HTERT RPE-1 (cell line): ENCODE results near the gene KRTAP1-1.
"Not testable (repeated sequence)": the region's sequence is repeated elsewhere in the genome, so short reads cannot be mapped to it uniquely, and the experiment has no call there.

ENCODE experiments used
- in situ Hi-C: fragments of 300-500 bp; cut with MboI; formaldehyde crosslinking; loops from 4 replicates; pipeline ENCODE4 v1.14.3; 2020; ENCODE audit warnings: low sequenced_read_pairs

The KRTAP1-1 gene

GRCh38 chr17:41057547-41057946 is 16.3 kb upstream of the KRTAP1-1 start:
- in situ Hi-C loops, result no loop called here

GRCh38 chr17:41055130-41055529 is 13.9 kb upstream of the KRTAP1-1 start, which contains the start of gene KRTAP2-2:
Gene KRTAP2-2 (minus strand): TSS chr17:41055230. CDS start chr17:41055211, 19 bp downstream.
- in situ Hi-C loops, result not testable (repeated sequence)

- in situ Hi-C loops, result not testable (repeated sequence)
These were observed 13.3 kb upstream of the KRTAP1-1 start for GRCh38 chr17:41054556-41054955.

GRCh38 chr17:41054025-41054424 is 12.8 kb upstream of the KRTAP1-1 start:
- in situ Hi-C loops, result no loop called here

- in situ Hi-C loops, result no loop called here
These were observed 11.3 kb upstream of the KRTAP1-1 start for GRCh38 chr17:41052566-41052965.

GRCh38 chr17:41049110-41049509 is 7.9 kb upstream of the KRTAP1-1 start:
- in situ Hi-C loops, result no loop called here

GRCh38 chr17:41048441-41048840 is 7.2 kb upstream of the KRTAP1-1 start:
- in situ Hi-C loops, result no loop called here

- in situ Hi-C loops, result not testable (repeated sequence)
These were observed 5.7 kb upstream of the KRTAP1-1 start, which contains the start of gene KRTAP2-1 for GRCh38 chr17:41046735-41047465. Gene KRTAP2-1 (minus strand): TSS chr17:41047316. CDS start chr17:41047267, 49 bp downstream.

- in situ Hi-C loops, result no loop called here
These were observed 1.7 kb upstream of the KRTAP1-1 start for GRCh38 chr17:41042953-41043352.

- in situ Hi-C loops, result no loop called here
These were observed 3.3 kb downstream of the KRTAP1-1 start for GRCh38 chr17:41037853-41038350.

GRCh38 chr17:41034346-41034935 is 6.8 kb downstream of the KRTAP1-1 start, which contains the start of gene KRTAP1-3:
Gene KRTAP1-3 (minus strand): TSS chr17:41034874. CDS start chr17:41034821, 53 bp downstream.
- in situ Hi-C loops, result not testable (repeated sequence)

- in situ Hi-C loops, result no loop called here
These were observed 11.5 kb downstream of the KRTAP1-1 start, which contains the start of gene KRTAP1-4 for GRCh38 chr17:41029633-41030245. Gene KRTAP1-4 (minus strand): TSS chr17:41030195. CDS start chr17:41030078, 117 bp downstream.

- in situ Hi-C loops, result no loop called here
These were observed 14.4 kb downstream of the KRTAP1-1 start, which contains the start of gene KRTAP1-5 for GRCh38 chr17:41026715-41027471. Gene KRTAP1-5 (minus strand): TSS chr17:41027208. CDS start chr17:41027155, 53 bp downstream.

- in situ Hi-C loops, result no loop called here
These were observed 16.6 kb downstream of the KRTAP1-1 start for GRCh38 chr17:41024697-41025096.

- in situ Hi-C loops, result no loop called here
These were observed 20.9 kb downstream of the KRTAP1-1 start for GRCh38 chr17:41020336-41020735.

GRCh38 chr17:41019415-41019814 is 21.8 kb downstream of the KRTAP1-1 start:
- in situ Hi-C loops, result no loop called here

- in situ Hi-C loops, result no loop called here
These were observed 22.7 kb downstream of the KRTAP1-1 start for GRCh38 chr17:41018541-41018940.

GRCh38 chr17:41016578-41017215 is 24.6 kb downstream of the KRTAP1-1 start:
- in situ Hi-C loops, result no loop called here

GRCh38 chr17:41015454-41015853 is 25.8 kb downstream of the KRTAP1-1 start:
- in situ Hi-C loops, result no loop called here

GRCh38 chr17:41013606-41014005 is 27.6 kb downstream of the KRTAP1-1 start:
- in situ Hi-C loops, result no loop called here
